Trophoblast cell (in vitro differentiated cells and primary cell): ENCODE data around the gene HBG2.
"Not testable (repeated sequence)": the region's sequence is repeated elsewhere in the genome, so short reads cannot be mapped to it uniquely, and the experiment has no call there.

ENCODE experiments used
- DNase-seq, 2 donors: peaks; one replicate each; pipeline ENCODE4 v3.0.0-alpha.2; 2016
- H2AFZ ChIP-seq: 2 replicates; pipeline ENCODE4 v1.6.1; 2013; ENCODE audit warnings: low read length, moderate library complexity, mild to moderate bottlenecking; ENCODE audit not compliant: insufficient read depth, poor library complexity
- H2AK5ac ChIP-seq: 2 replicates; pipeline ENCODE4 v1.6.1; 2013; ENCODE audit warnings: mild to moderate bottlenecking, low read length
- H2BK120ac ChIP-seq: 2 replicates; pipeline ENCODE4 v1.6.1; 2013; ENCODE audit warnings: low read length, mild to moderate bottlenecking, moderate library complexity; ENCODE audit not compliant: insufficient read depth, poor library complexity
- H2BK12ac ChIP-seq: 2 replicates; pipeline ENCODE4 v1.6.1; 2013; ENCODE audit warnings: mild to moderate bottlenecking, low read length, moderate library complexity
- H2BK5ac ChIP-seq: 2 replicates; pipeline ENCODE4 v1.6.1; 2013; ENCODE audit warnings: low read length, low read depth, moderate library complexity, mild to moderate bottlenecking; ENCODE audit not compliant: poor library complexity
- H3K14ac ChIP-seq: 2 replicates; pipeline ENCODE4 v1.6.1; 2013; ENCODE audit warnings: mild to moderate bottlenecking, low read length
- H3K18ac ChIP-seq: 2 replicates; pipeline ENCODE4 v1.6.1; 2013; ENCODE audit warnings: mild to moderate bottlenecking, low read length
- H3K23ac ChIP-seq: 2 replicates; pipeline ENCODE4 v1.6.1; 2013; ENCODE audit warnings: low read length
- H3K27ac ChIP-seq: 2 replicates; pipeline ENCODE4 v1.5.1; 2013; ENCODE audit warnings: low read depth, mild to moderate bottlenecking, inconsistent platforms, low read length, moderate library complexity
- H3K27me3 ChIP-seq: 2 replicates; pipeline ENCODE4 v1.6.1; 2013; ENCODE audit warnings: inconsistent platforms, mild to moderate bottlenecking, low read length, moderate library complexity; ENCODE audit not compliant: insufficient read depth
- H3K36me3 ChIP-seq, 2 experiments: 1 replicate in 1 of 2; 2 replicates in 1 of 2; pipeline ENCODE4 v1.6.1; 2013; ENCODE audit warnings: low read length in 2 of 2, mild to moderate bottlenecking in 2 of 2, moderate library complexity in 1 of 2; ENCODE audit not compliant: insufficient read depth in 2 of 2, control insufficient read depth in 1 of 2
- H3K4ac ChIP-seq: 2 replicates; pipeline ENCODE4 v1.6.1; 2013; ENCODE audit warnings: low read depth, mild to moderate bottlenecking, low read length, moderate library complexity
- H3K4me1 ChIP-seq, 2 experiments: 1 replicate in 1 of 2; 2 replicates in 1 of 2; pipeline ENCODE4 v1.6.1; 2013; ENCODE audit warnings: low read length in 2 of 2, mild to moderate bottlenecking in 2 of 2, moderate library complexity in 1 of 2; ENCODE audit not compliant: insufficient read depth in 2 of 2, control insufficient read depth in 1 of 2
- H3K4me2 ChIP-seq: 2 replicates; pipeline ENCODE4 v1.6.1; 2013; ENCODE audit warnings: inconsistent platforms, mild to moderate bottlenecking, low read length, moderate library complexity
- H3K4me3 ChIP-seq: 2 replicates; pipeline ENCODE4 v1.5.1; 2013; ENCODE audit warnings: mild to moderate bottlenecking, low read depth, low read length, inconsistent platforms
- H3K79me1 ChIP-seq: one replicate; pipeline ENCODE4 v1.6.1; 2013; ENCODE audit warnings: low read length
- H3K79me2 ChIP-seq: 2 replicates; pipeline ENCODE4 v1.6.1; 2013; ENCODE audit warnings: low read length, mild to moderate bottlenecking; ENCODE audit not compliant: control insufficient read depth, insufficient read depth, poor library complexity
- H3K9ac ChIP-seq: 2 replicates; pipeline ENCODE4 v1.6.1; 2013; ENCODE audit warnings: mild to moderate bottlenecking, low read length
- H3K9me3 ChIP-seq: 2 replicates; pipeline ENCODE4 v1.6.1; 2013; ENCODE audit warnings: low read depth, mild to moderate bottlenecking, control low read depth, inconsistent platforms, low read length; ENCODE audit not compliant: insufficient read depth
- H4K12ac ChIP-seq: 2 replicates; pipeline ENCODE4 v1.6.1; 2013; ENCODE audit warnings: low read depth, mild to moderate bottlenecking, low read length, moderate library complexity
- H4K8ac ChIP-seq: 2 replicates; pipeline ENCODE4 v1.6.1; 2013; ENCODE audit warnings: low read depth, mild to moderate bottlenecking, low read length, moderate library complexity
- H4K91ac ChIP-seq: one replicate; pipeline ENCODE4 v1.6.1; 2013; ENCODE audit warnings: low read depth, mild to moderate bottlenecking, low read length, moderate library complexity
- WGBS: extraction: QIAGEN DNeasy Blood & Tissue Kit; methylation state at CpG from one replicate; pipeline ENCODE4 v1.1.7; 2013; ENCODE audit warnings: missing lambda C conversion rate; ENCODE audit not compliant: insufficient read length, insufficient coverage; ENCODE audit errors: extremely low coverage; 5-methylcytosine and 5-hydroxymethylcytosine counted together

HBG2 gene

GRCh38 chr11:5250543-5251204 is 3.9 kb downstream of the HBG2 start:
- Histone ChIP-seq H4K12ac (no peak overlapping the region), H3K4me2 (no peak overlapping the region), H3K14ac (no peak overlapping the region), H3K79me2 (no peaks in the 10 kb centered on the region), H2BK120ac (no peak overlapping the region), H2AK5ac (no peak overlapping the region), H3K27ac (no peak overlapping the region), H3K4me1 (no peaks in the 10 kb centered on the region), H2AFZ (no peak overlapping the region), H3K27me3 (no peaks in the 10 kb centered on the region), H3K18ac (no peak overlapping the region), H3K36me3 (no peaks in the 10 kb centered on the region), H4K8ac (no peak overlapping the region), H2BK12ac (no peak overlapping the region), H3K9me3 (no peaks in the 10 kb centered on the region), H3K79me1 (no peaks in the 10 kb centered on the region), H3K9ac (no peak overlapping the region), H3K4me3 (no peak overlapping the region), H4K91ac (no peak overlapping the region), H2BK5ac (no peak overlapping the region), H3K4ac (no peak overlapping the region), H3K23ac (no peak overlapping the region)
- no peak for DNase-seq
- WGBS, result no CpG with 5 or more reads among the region's 4 CpGs

GRCh38 chr11:5249807-5250396 is 4.7 kb downstream of the HBG2 start, which contains the start of gene HBG1:
TSS of gene HBG1 (minus strand) at chr11:5249857. CDS start at chr11:5249804, 53 bp downstream.
- not testable (repeated sequence) for H2BK120ac ChIP-seq, H3K9ac ChIP-seq
- no CpG with 5 or more reads among the region's 9 CpGs for WGBS

GRCh38 chr11:5248498-5248897 is 6.1 kb downstream of the HBG2 start:
- not testable (repeated sequence) for H3K27me3 ChIP-seq, H2BK12ac ChIP-seq, H4K91ac ChIP-seq, H3K9ac ChIP-seq, H3K79me2 ChIP-seq, H3K36me3 ChIP-seq, H3K4me3 ChIP-seq, H2BK5ac ChIP-seq, H2BK120ac ChIP-seq, H2AK5ac ChIP-seq, H4K12ac ChIP-seq, H4K8ac ChIP-seq, H3K4me1 ChIP-seq, H3K4ac ChIP-seq, H3K14ac ChIP-seq, H2AFZ ChIP-seq, H3K4me2 ChIP-seq, H3K79me1 ChIP-seq, H3K18ac ChIP-seq, DNase-seq, H3K23ac ChIP-seq, H3K9me3 ChIP-seq, H3K27ac ChIP-seq
- no CpG with 5 or more reads among the region's 7 CpGs for WGBS

More at GRCh38 chr11:5249807-5250396, 4.7 kb downstream of the HBG2 start, which contains the start of gene HBG1:
- not testable (repeated sequence) for H3K4ac ChIP-seq, H3K79me1 ChIP-seq, H3K27me3 ChIP-seq, H3K23ac ChIP-seq, H4K8ac ChIP-seq, H3K4me3 ChIP-seq, H2AK5ac ChIP-seq, H3K79me2 ChIP-seq, H3K14ac ChIP-seq, H3K36me3 ChIP-seq, H2AFZ ChIP-seq, H2BK12ac ChIP-seq, DNase-seq, H3K4me1 ChIP-seq, H3K9me3 ChIP-seq, H4K91ac ChIP-seq, H3K4me2 ChIP-seq, H3K27ac ChIP-seq, H2BK5ac ChIP-seq, H3K18ac ChIP-seq, H4K12ac ChIP-seq

- H3K4me1 ChIP-seq, result no peaks in the 10 kb centered on the region
These were observed 6.9 kb downstream of the HBG2 start for GRCh38 chr11:5247472-5248192.

More at GRCh38 chr11:5247472-5248192, 6.9 kb downstream of the HBG2 start:
- H4K8ac ChIP-seq, result no peak overlapping the region
- WGBS, result no CpG with 5 or more reads among the region's 3 CpGs
- no peak for DNase-seq
- H3K4ac ChIP-seq, result no peak overlapping the region
- H4K12ac ChIP-seq, result no peak overlapping the region
- no peak overlapping the region for H3K4me2 ChIP-seq
- no peak overlapping the region for H3K23ac ChIP-seq
- no peaks in the 10 kb centered on the region for H3K36me3 ChIP-seq
- no peaks in the 10 kb centered on the region for H3K27me3 ChIP-seq
- H3K9me3 ChIP-seq, result no peaks in the 10 kb centered on the region
- no peak overlapping the region for H3K14ac ChIP-seq
- no peak overlapping the region for H3K9ac ChIP-seq
- H3K79me1 ChIP-seq, result no peaks in the 10 kb centered on the region
- no peak overlapping the region for H3K18ac ChIP-seq
- H2BK120ac ChIP-seq, result no peak overlapping the region
- no peak overlapping the region for H4K91ac ChIP-seq
- H2BK12ac ChIP-seq, result no peak overlapping the region
- no peak overlapping the region for H3K4me3 ChIP-seq
- H3K79me2 ChIP-seq, result no peaks in the 10 kb centered on the region
- H3K27ac ChIP-seq, result no peak overlapping the region
- H2AFZ ChIP-seq, result no peak overlapping the region
- no peak overlapping the region for H2BK5ac ChIP-seq
- no peak overlapping the region for H2AK5ac ChIP-seq
